ENCODE results near the gene ZNF582.

Gene ZNF582

GRCh38 chr19:56398809-56399208 lies 5.5 kb upstream of the ZNF582 start:
- Histone ChIP-seq H3K9me3 (peaks cover 85% of the 10 kb centered on the region), H3K27me3 (no peaks in the 10 kb centered on the region), H3K4me3 (no peak overlapping the region), H3K4me2 (no peak overlapping the region), H3K27ac (no peak overlapping the region), H3K36me3 (peaks cover 46% of the 10 kb centered on the region), H4K20me1 (no peaks in the 10 kb centered on the region), H3K4me1 (peaks cover 6% of the 10 kb centered on the region), H3K9ac (no peak overlapping the region)
- TF ChIP-seq Cebpa-rat (IDR thresholded peaks at IDR 0.05), result no peak

- no peaks in the 10 kb centered on the region for H4K20me1 ChIP-seq
- no peak overlapping the region for H3K9ac ChIP-seq
- peaks cover 33% of the 10 kb centered on the region for H3K36me3 ChIP-seq
- no peak for TF ChIP-seq Cebpa-rat (IDR thresholded peaks at IDR 0.05)
- H3K27ac ChIP-seq, result no peak overlapping the region
- no peaks in the 10 kb centered on the region for H3K4me1 ChIP-seq
- no peaks in the 10 kb centered on the region for H3K27me3 ChIP-seq
- no peak overlapping the region for H3K4me2 ChIP-seq
- H3K4me3 ChIP-seq, result no peak overlapping the region
- H3K9me3 ChIP-seq, result peaks cover 69% of the 10 kb centered on the region
Observed at GRCh38 chr19:56383826-56384605, 9.3 kb downstream of the ZNF582 start.

DNA sequence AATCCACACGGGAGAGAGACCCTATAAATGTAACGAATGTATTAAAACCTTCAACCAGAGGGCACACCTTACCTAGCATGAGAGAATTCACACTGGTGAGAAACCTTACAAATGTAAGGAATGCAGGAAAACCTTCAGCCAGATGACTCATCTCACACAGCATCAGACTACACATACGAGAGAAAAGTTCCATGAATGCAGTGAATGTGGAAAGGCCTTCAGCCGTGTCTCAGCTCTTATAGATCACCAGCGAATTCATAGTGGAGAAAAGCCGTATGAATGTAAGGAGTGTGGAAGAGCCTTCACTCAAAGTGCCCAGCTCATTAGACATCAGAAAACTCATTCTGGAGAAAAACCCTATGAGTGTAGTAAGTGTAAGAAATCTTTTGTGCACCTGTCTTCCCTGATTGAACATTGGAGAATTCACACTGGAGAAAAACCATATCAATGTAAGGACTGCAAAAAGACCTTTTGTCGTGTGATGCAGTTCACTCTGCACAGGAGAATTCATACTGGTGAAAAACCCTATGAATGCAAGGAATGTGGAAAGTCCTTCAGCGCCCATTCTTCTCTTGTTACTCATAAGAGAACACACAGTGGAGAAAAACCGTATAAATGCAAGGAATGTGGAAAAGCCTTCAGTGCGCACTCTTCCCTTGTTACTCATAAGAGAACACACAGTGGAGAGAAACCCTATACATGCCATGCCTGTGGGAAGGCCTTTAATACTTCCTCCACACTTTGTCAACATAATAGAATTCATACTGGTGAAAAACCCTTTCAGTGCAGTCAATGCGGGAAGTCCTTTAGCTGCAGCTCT lies 16.0 kb downstream of the ZNF582 start:
- Histone ChIP-seq H3K27me3 (no peaks in the 10 kb centered on the region), H3K27ac (no peak overlapping the region), H3K9ac (no peak overlapping the region), H3K4me2 (no peak overlapping the region), H4K20me1 (no peaks in the 10 kb centered on the region), H3K4me1 (no peaks in the 10 kb centered on the region), H3K36me3 (no peaks in the 10 kb centered on the region; the same call in 1 of the 2 replicates), H3K9me3 (peaks cover 80% of the 10 kb centered on the region), H3K4me3 (no peak overlapping the region)
- no peak for TF ChIP-seq Cebpa-rat (IDR thresholded peaks at IDR 0.05)

- Histone ChIP-seq H3K27me3 (no peaks in the 10 kb centered on the region), H3K4me1 (no peaks in the 10 kb centered on the region), H4K20me1 (no peaks in the 10 kb centered on the region), H3K36me3 (no peaks in the 10 kb centered on the region), H3K9ac (no peak overlapping the region), H3K4me3 (no peak overlapping the region), H3K9me3 (peaks cover 45% of the 10 kb centered on the region), H3K27ac (no peak overlapping the region), H3K4me2 (no peak overlapping the region)
- TF ChIP-seq Cebpa-rat (IDR thresholded peaks at IDR 0.05), result no peak
Observed at GRCh38 chr19:56372281-56372680, 21.1 kb downstream of the ZNF582 start.

DNA sequence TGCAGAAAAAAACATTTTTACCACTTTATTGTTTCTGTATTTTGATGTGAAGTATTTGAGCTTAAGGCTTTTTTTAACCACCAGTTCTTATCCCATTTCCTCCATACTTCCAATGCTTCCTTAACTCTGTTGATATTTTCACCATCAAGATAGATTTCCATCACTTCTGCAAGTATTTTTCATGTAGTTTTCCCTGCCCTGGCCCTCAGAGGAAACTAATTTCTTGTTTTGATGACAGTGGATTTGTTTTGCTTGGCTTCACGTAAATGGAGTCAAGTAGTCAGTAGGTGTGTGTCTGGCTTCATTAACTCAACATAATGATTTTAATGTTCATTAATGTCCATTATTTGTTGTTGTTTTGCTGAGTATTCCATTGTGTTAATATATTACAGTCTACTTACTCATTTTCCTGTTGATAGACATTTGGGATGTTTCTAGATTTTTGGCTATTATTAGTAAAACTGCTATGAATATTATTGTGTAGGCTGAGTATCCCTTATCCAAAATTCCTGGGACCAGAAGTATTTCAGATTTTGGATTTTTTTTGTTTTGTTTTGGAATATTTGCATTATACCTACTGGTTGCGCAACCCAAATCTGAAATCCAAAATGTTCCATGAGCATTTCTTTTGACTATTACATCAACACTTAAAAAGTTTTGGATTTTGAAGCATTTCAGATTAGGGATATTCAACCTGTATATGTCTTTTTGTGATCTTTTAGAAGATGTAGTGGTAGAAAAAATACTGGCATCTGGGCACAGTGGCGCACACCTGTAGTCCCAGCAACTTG lies 23.3 kb downstream of the ZNF582 start:
- Histone ChIP-seq H3K27me3 (no peaks in the 10 kb centered on the region), H3K27ac (no peak overlapping the region), H3K9ac (no peak overlapping the region), H3K9me3 (peaks cover 42% of the 10 kb centered on the region), H4K20me1 (no peaks in the 10 kb centered on the region), H3K36me3 (no peaks in the 10 kb centered on the region), H3K4me2 (no peak overlapping the region), H3K4me1 (no peaks in the 10 kb centered on the region), H3K4me3 (no peak overlapping the region)
- peak; percentile 76; the same call in 1 of the 2 replicates for TF ChIP-seq Cebpa-rat (IDR thresholded peaks at IDR 0.05)

DNA sequence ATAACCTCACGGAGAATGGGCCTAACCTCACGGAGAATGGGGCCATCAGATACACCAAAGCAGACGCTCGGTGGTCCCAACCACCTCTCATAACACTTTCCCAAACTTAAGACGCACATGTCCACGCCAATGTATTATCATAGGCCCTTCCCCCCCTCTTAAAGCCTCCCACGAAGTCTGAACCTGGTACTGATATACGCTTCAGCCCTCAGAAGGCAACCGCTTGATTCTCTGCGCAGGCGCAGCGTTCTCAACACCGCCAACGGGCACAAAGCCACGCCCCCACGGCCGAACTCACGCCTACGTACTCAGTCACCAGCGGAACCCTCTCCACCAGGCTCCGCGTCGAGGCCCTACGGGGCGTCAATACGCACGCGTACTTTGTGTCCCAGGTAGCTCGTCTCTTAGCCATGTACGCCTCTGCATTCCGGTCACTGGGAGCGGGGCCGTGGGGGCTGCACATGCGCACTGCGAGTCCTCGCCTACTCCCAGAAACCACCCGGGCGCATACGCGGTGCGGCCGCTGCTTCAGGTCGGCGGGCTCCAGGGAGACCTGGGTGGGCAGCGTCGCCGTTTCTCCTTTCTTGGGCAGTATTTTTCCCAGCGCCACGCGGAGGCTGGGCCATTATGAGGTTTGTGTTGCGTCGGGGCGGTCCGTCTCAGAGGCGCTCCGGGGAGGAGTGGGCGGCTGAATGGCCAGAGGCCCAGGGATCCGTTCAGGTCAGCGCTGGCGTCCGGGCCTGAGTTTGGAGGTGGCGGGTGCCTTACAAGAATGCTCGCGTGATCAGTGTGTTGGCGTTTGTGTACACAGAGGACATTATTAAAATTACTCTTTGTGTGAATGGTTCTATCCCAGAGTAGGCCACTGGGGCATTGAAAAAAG lies 25.3 kb downstream of the ZNF582 start:
- TF ChIP-seq Cebpa-rat (IDR thresholded peaks at IDR 0.05), result no peak
- no peak overlapping the region for H3K27ac ChIP-seq
- H4K20me1 ChIP-seq, result no peaks in the 10 kb centered on the region
- no peak overlapping the region for H3K4me3 ChIP-seq
- H3K36me3 ChIP-seq, result no peaks in the 10 kb centered on the region
- H3K9me3 ChIP-seq, result peaks cover 43% of the 10 kb centered on the region
- no peaks in the 10 kb centered on the region for H3K4me1 ChIP-seq
- no peak overlapping the region for H3K4me2 ChIP-seq
- no peaks in the 10 kb centered on the region for H3K27me3 ChIP-seq
- no peak overlapping the region for H3K9ac ChIP-seq

- H3K27ac ChIP-seq, result no peak overlapping the region
Observed at GRCh38 chr19:56360841-56361240, 32.5 kb downstream of the ZNF582 start.

DNA sequence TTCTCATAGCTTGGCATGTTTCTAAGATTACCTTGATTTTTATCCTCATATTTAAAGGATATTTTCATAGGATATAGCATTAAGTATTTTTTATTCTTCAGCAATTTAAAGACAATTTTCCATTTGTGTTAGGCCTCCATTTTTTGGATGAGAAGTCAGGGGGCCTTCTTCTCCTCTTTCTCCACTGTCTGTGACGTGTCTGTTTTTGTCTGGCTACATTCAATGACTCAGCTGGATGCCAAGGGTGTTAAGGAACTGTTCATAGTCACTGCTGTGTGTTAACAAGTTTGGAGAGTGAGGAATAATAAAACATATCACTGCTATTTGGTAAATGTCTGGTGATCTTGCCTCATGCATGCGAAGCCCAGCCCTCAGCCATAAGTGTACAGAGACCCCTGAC lies 36.4 kb downstream of the ZNF582 start:
- no peak overlapping the region for H3K9ac ChIP-seq

More at GRCh38 chr19:56360841-56361240, 32.5 kb downstream of the ZNF582 start:
- Histone ChIP-seq H3K4me2 (no peak overlapping the region), H3K9me3 (peaks cover 40% of the 10 kb centered on the region), H3K27me3 (no peaks in the 10 kb centered on the region), H3K4me3 (no peak overlapping the region), H3K36me3 (no peaks in the 10 kb centered on the region), H4K20me1 (no peaks in the 10 kb centered on the region), H3K4me1 (no peaks in the 10 kb centered on the region), H3K9ac (no peak overlapping the region)
- no peak for TF ChIP-seq Cebpa-rat (IDR thresholded peaks at IDR 0.05)

DNA sequence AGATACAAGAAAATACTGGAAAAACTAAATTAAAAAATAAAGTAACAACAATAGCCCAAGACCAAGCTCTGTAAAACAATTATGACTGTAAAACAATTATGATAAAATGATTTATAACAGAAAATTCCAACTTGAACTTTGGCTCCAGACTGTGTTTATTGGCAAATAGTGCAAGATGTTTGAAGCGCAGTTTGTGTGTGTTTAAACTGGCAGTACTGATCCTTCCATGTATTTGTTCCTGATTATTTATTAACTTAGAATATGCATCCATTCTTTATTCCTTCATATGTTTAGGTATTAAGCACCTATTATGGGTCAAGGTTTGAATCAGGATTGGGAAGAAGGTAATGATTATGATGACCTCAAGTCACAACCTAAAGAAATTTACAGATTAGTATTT lies 37.8 kb downstream of the ZNF582 start:
- Histone ChIP-seq H3K4me1 (no peaks in the 10 kb centered on the region), H3K36me3 (no peaks in the 10 kb centered on the region), H3K4me3 (no peak overlapping the region), H3K4me2 (no peak overlapping the region), H3K27me3 (no peaks in the 10 kb centered on the region), H4K20me1 (no peaks in the 10 kb centered on the region), H3K27ac (no peak overlapping the region), H3K9me3 (peaks cover 11% of the 10 kb centered on the region), H3K9ac (no peak overlapping the region)
- TF ChIP-seq Cebpa-rat (IDR thresholded peaks at IDR 0.05), result no peak

More for the DNA sequence above, 36.4 kb downstream of the ZNF582 start:
- Histone ChIP-seq H4K20me1 (no peaks in the 10 kb centered on the region), H3K9me3 (peaks cover 23% of the 10 kb centered on the region), H3K4me1 (no peaks in the 10 kb centered on the region), H3K4me3 (no peak overlapping the region), H3K36me3 (no peaks in the 10 kb centered on the region), H3K27me3 (no peaks in the 10 kb centered on the region), H3K27ac (no peak overlapping the region), H3K4me2 (no peak overlapping the region)
- no peak for TF ChIP-seq Cebpa-rat (IDR thresholded peaks at IDR 0.05)

Measured in BLaER1 (cell line).